Measurements from ENCODE around the gene FRAT1. TPM values are rescaled to one million over a fixed set of nuclear protein-coding genes. Genes with fewer than 3 reads are reported as not detected.

The FRAT1 gene, protein sequence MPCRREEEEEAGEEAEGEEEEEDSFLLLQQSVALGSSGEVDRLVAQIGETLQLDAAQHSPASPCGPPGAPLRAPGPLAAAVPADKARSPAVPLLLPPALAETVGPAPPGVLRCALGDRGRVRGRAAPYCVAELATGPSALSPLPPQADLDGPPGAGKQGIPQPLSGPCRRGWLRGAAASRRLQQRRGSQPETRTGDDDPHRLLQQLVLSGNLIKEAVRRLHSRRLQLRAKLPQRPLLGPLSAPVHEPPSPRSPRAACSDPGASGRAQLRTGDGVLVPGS
- 6.0 TPM for total RNA-seq

DNA sequence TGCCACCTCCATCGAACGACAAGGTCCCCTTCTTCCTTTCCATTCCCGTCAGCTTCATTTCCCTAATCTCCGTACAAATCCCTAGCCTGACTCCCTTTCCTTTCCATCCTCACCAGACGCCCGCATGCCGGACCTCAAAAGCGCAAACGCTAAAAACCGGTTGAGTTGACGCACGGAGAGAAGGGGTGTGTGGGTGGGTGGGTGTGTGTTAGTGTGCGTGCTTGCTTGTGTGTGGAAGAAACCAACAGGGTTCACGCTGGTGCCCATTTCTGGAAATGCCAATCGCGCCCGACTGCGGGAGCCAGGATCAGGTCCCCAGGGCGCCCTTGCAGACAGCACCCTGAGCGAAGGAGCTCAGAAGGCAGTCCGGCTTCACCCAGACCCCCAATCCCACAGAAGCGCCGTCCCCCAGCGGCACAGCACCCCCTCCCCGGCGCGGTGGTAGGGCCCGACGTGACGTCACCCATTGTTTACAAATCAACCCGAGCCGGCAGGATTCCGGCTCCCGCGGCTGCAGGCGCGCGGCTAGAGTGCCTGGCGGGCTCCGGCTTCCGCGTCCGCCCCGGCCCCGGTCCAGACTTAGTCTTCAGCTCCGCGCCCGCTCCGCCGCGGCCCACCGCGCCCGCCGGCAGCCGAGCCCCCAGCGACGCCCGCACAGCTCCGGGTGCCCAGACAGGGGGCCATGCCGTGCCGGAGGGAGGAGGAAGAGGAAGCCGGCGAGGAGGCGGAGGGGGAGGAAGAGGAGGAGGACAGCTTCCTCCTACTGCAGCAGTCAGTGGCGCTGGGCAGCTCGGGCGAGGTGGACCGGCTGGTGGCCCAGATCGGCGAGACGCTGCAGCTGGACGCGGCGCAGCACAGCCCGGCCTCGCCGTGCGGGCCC lies at the start of gene FRAT1:
TSS of gene FRAT1 (plus strand) at position 500 of the 880 bp plus-strand sequence. CDS start at position 683, 183 bp downstream.

DNA sequence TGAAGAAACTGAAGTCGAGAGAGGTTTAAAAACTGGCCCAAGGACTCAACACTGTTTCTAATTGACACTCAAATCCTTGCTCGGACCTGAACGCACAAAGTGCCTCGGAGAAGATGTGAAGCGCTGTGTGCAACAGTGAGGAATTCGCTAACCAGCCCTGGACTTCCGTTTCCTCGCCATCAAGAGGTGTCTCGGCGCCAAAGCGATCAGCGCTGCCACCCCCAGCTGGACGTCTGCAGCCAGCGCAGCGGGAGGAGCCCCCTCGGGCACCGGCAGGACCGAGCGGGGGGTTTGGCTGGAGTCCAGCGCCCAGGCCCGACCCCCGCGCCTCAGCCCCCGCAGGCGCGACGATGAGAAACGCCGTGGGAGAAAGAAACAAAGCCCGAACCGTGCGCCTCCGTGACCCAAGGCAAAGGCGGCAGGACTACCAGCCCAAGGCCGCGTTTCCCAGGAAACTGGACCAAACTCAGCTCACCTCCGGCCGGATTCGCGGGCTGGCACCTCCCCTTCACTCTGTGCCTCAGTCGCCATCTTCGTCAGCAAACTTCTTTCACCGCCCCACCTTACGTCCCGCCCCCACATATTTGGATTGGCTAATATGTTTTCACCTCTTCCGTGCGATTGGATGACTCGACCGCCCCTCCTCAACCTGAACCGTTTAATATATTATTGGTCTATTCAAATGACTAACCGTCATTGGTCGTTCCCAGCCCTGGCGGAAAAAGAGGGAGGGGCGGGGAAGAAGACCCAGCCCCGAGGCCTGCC lies 26.8 kb upstream of the FRAT1 start, which contains the start of gene ARHGAP19:
TSS of gene ARHGAP19 (minus strand) at position 541 of the 765 bp plus-strand sequence. CDS start at position 531, 10 bp downstream.

DNA sequence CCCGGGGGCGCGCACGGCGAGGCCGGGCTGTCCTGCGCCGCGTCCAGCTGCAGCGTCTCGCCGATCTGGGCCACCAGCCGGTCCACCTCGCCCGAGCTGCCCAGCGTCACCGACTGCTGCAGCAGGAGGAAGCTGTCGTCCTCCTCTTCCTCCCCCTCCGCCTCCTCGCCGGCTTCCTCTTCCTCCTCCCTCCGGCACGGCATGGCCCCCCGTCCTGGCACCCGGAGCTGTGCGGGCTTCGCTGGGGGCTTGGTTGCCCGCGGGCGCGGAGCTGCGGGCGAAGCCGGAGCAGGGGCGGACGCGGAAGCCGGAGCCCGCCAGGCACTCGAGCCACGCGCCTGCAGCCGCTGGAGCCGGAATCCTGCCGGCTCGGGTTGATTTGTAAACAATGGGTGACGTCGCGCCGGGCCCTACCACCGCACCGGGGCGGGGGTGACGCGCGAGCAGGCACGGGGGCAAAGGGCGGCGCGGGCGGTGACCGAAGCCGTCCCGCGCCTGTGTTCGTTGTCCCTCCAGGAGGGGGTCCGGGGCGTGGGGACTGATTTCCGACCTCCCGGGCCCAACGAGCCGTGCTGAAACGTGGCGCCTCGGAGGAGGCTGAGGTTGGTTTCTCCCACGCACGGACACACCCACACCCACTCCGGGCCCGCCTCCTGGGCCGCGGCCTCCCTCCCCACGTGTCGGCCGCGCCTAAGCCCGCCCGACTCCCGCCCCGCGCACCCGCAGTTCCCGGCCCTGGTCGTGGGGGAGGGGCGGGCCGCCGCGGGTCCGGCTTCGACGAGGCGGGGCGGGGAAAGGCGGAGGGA lies 15.5 kb downstream of the FRAT1 start, which contains the start of gene FRAT2:
TSS of gene FRAT2 (minus strand) at position 360 of the 806 bp plus-strand sequence. CDS start at position 203, 157 bp downstream.

Small RNAs within 50 kb of the gene (small RNA-seq; reads per million reads assigned to genes)
- gene RF00017, result not detected

Other genes with a start within 250 kb of the FRAT1 start
- 56.1 TPM for gene SLIT1, start 133.3 kb upstream of the FRAT1 start, total RNA-seq
- 13.1 TPM for gene ARHGAP19, start 26.6 kb upstream of the FRAT1 start, total RNA-seq
- 12.7 TPM for gene FRAT2, start 15.5 kb downstream of the FRAT1 start, total RNA-seq
- gene RRP12, start 82.1 kb downstream of the FRAT1 start, total RNA-seq, result 12.7 TPM
- gene PGAM1, start 106.9 kb downstream of the FRAT1 start, total RNA-seq, result 226 TPM
- gene EXOSC1, start 126.7 kb downstream of the FRAT1 start, total RNA-seq, result 43.4 TPM
- gene ZDHHC16, start 126.9 kb downstream of the FRAT1 start, total RNA-seq, result 29.5 TPM
- gene MMS19, start 179.2 kb downstream of the FRAT1 start, total RNA-seq, result 59.7 TPM
- gene UBTD1, start 179.7 kb downstream of the FRAT1 start, total RNA-seq, result 6.0 TPM